K562 (cell line): ENCODE measurements around the gene GAPDH. TPM values are rescaled to one million over a fixed set of nuclear protein-coding genes. Genes with fewer than 3 reads are reported as not detected.

ENCODE experiments used
- ADNP ChIP-seq: fragments of 200-800 bp; sonication (Bioruptor generic); IDR thresholded peaks from 2 replicates; pipeline ENCODE4 v1.6.1; 2016; ENCODE audit warnings: missing genetic modification characterization, missing compliant biosample characterization
- C11orf30 ChIP-seq: fragments of 450-650 bp; IDR thresholded peaks from 2 replicates; pipeline ENCODE4 v1.6.1; 2016; ENCODE audit warnings: low read depth, mild to moderate bottlenecking
- CAMTA2 ChIP-seq: fragments of 250-450 bp; sonication (Bioruptor Pico); conservative IDR thresholded peaks from 2 replicates; pipeline ENCODE4 v1.5.1; 2022
- ELF1 ChIP-seq: fragments of 200-800 bp; sonication (Bioruptor generic); IDR thresholded peaks from 2 replicates; pipeline ENCODE4 v1.6.1; 2016; ENCODE audit warnings: missing genetic modification characterization, missing compliant biosample characterization
- ETV1 ChIP-seq: fragments of 450-650 bp; conservative IDR thresholded peaks from 2 replicates; pipeline ENCODE4 v1.6.1; 2016; ENCODE audit warnings: missing genetic modification characterization, control low read depth, low read depth, missing compliant biosample characterization
- EZH2 ChIP-seq: IDR thresholded peaks from 2 replicates; pipeline ENCODE4 v1.6.1; 2012; ENCODE audit warnings: low read depth, mild to moderate bottlenecking, inconsistent platforms, low read length, borderline replicate concordance
- GTF2A2 ChIP-seq: IDR thresholded peaks from 2 replicates; pipeline ENCODE4 v1.6.1; 2016; ENCODE audit warnings: mild to moderate bottlenecking, missing genetic modification characterization, missing compliant biosample characterization
- HLTF ChIP-seq: fragments of 450-650 bp; IDR thresholded peaks from 2 replicates; pipeline ENCODE4 v1.6.1; 2016
- KAT7 ChIP-seq: sonication (generic); formaldehyde crosslinking; IDR thresholded peaks from 2 replicates; pipeline ENCODE4 v1.8.0; 2022; ENCODE audit warnings: missing genetic modification reagents, mild to moderate bottlenecking, borderline replicate concordance
- NFYB ChIP-seq: IDR thresholded peaks from 2 replicates; pipeline ENCODE4 v1.6.1; 2011; ENCODE audit warnings: mild to moderate bottlenecking, moderate library complexity; ENCODE audit not compliant: insufficient read length; ENCODE audit errors: extremely low read depth
- RBM34 ChIP-seq: fragments of 200-400 bp; formaldehyde crosslinking; IDR thresholded peaks from 2 replicates; pipeline ENCODE4 v1.6.1; 2018; ENCODE audit warnings: low read length, borderline replicate concordance; ENCODE audit not compliant: insufficient read depth
- SRSF3 ChIP-seq: fragments of 200-400 bp; formaldehyde crosslinking; IDR thresholded peaks from 2 replicates; pipeline ENCODE4 v1.6.1; 2016; ENCODE audit warnings: mild to moderate bottlenecking, low read length, moderate library complexity; ENCODE audit not compliant: insufficient read depth
- TAF1 ChIP-seq: IDR thresholded peaks from 2 replicates; pipeline ENCODE4 v1.6.1; 2011; ENCODE audit warnings: mild to moderate bottlenecking, low read length, moderate library complexity; ENCODE audit not compliant: insufficient read depth, control insufficient read depth, severe bottlenecking; ENCODE audit errors: extremely low read depth
- ZC3H4 ChIP-seq: sonication (generic); formaldehyde crosslinking; IDR thresholded peaks from 2 replicates; pipeline ENCODE4 v1.9.0; 2021; ENCODE audit warnings: missing genetic modification reagents, borderline replicate concordance
- ZNF239 ChIP-seq: fragments of 250-450 bp; sonication (Bioruptor Pico); IDR thresholded peaks from 2 replicates; pipeline ENCODE4 v1.4.0; 2020; ENCODE audit warnings: mild to moderate bottlenecking
- polyA plus RNA-seq, 8 experiments: library from polyadenylated mRNA; depleted of rRNA in 4 of 8; stranded (reverse) in 5 of 8; unstranded in 3 of 8; fragments of >200 nt; fragmentation: Nextera tagmentation in 2 of 8; fragmentation: Illumina TruSeq in 1 of 8; extraction: Ambion mirVana in 2 of 8; extraction: Trizol in 1 of 8; gene quantifications; 2 replicates each; pipeline versions ENCODE4 v1.2.1 to v1.2.3, GENCODE V29; 2011 to 2014; ENCODE audit warnings: inconsistent platforms in 1 of 8, missing spikeins in 1 of 8
- total RNA-seq, 7 experiments: library from RNA; depleted of rRNA in 6 of 7; stranded (reverse); fragments of >200 nt in 6 of 7; fragmentation: Illumina TruSeq in 2 of 7; extraction: Trizol in 2 of 7; gene quantifications; 2 replicates each; pipeline versions ENCODE4 v1.2.1 to v1.2.3, GENCODE V29; 2011 to 2021; ENCODE audit warnings: low replicate concordance in 1 of 7
- TF ChIP-seq, protein P1 (sequence below): sonication (generic); formaldehyde crosslinking; IDR thresholded peaks from 2 replicates; pipeline ENCODE4 v1.8.0; 2022; ENCODE audit warnings: mild to moderate bottlenecking, missing genetic modification reagents
- TF ChIP-seq, protein P2 (sequence below): sonication (generic); formaldehyde crosslinking; IDR thresholded peaks from 2 replicates; pipeline ENCODE4 v1.8.1; 2023; ENCODE audit warnings: mild to moderate bottlenecking, missing genetic modification reagents
- TF ChIP-seq, protein P3 (sequence below): fragments of 250-450 bp; sonication (Bioruptor Pico); IDR thresholded peaks from 2 replicates; pipeline ENCODE4 v1.4.0; 2020; ENCODE audit warnings: borderline replicate concordance
- TF ChIP-seq, protein P4 (sequence below): fragments of 250-450 bp; sonication (Bioruptor Pico); IDR thresholded peaks from 2 replicates; pipeline ENCODE4 v1.5.0; 2021
- TF ChIP-seq, protein P5 (sequence below), 2 experiments: fragments of 150-350 bp in 1 of 2; IDR thresholded peaks; 2 replicates each; pipeline ENCODE4 v1.6.1; 2012 to 2016; ENCODE audit warnings: low read depth in 2 of 2, low read length in 2 of 2, mild to moderate bottlenecking in 1 of 2, moderate library complexity in 1 of 2

GAPDH gene
- total and polyA plus RNA-seq, 9 of the 15 experiments (the other 6 are each of a cell fraction or from before 2014, with no cell fraction given) = 2,206 to 6,793 (median 4,217) TPM

DNA sequence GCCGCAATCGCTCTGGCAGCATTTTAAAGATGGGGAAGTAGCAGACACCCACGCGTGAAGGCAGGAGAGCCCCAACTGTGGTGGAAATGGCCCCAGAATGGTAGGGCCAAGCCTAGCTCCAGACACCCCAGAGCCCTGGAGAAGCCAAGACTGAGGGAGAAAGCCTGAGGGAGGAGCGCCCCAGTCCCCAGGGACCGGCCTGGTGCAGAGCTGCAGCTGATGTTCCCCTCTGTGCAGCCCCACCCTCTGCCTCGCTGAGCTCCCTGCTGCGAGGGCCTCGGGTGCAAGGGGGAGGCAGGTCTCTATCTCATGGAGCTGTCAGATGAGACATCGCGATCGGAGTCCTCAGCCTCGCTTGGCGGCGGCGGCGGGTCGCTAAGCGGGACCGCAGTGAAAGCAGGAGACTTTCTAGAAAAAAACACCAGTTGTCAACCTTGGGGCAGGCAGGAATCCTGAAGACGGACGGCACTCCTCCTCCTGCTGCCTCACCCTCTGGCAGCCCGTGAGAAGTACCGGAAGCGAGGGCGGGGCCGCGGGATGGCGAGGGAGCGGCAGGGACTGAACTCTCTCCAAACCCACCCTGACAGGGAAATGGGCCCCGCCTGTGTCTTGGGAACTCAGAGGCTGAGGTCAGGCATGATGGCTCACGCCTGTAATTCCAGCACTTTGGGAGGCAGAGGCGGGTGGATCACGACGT, 6.0 kb downstream of the GAPDH start (continued):
- TF ChIP-seq, protein P1, sequence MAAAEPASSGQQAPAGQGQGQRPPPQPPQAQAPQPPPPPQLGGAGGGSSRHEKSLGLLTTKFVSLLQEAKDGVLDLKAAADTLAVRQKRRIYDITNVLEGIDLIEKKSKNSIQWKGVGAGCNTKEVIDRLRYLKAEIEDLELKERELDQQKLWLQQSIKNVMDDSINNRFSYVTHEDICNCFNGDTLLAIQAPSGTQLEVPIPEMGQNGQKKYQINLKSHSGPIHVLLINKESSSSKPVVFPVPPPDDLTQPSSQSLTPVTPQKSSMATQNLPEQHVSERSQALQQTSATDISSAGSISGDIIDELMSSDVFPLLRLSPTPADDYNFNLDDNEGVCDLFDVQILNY = no peak
- TF ChIP-seq ETV1 (tag) = peak; percentile 75
- TF ChIP-seq, protein P2, sequence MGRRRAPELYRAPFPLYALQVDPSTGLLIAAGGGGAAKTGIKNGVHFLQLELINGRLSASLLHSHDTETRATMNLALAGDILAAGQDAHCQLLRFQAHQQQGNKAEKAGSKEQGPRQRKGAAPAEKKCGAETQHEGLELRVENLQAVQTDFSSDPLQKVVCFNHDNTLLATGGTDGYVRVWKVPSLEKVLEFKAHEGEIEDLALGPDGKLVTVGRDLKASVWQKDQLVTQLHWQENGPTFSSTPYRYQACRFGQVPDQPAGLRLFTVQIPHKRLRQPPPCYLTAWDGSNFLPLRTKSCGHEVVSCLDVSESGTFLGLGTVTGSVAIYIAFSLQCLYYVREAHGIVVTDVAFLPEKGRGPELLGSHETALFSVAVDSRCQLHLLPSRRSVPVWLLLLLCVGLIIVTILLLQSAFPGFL (CRISPR knock-in tag) = no peak
- TF ChIP-seq ZC3H4 = no peak
- no peak for TF ChIP-seq CAMTA2 (CRISPR knock-in tag)
- no peak for TF ChIP-seq ELF1
- no peak for TF ChIP-seq HLTF
- TF ChIP-seq, protein P3, sequence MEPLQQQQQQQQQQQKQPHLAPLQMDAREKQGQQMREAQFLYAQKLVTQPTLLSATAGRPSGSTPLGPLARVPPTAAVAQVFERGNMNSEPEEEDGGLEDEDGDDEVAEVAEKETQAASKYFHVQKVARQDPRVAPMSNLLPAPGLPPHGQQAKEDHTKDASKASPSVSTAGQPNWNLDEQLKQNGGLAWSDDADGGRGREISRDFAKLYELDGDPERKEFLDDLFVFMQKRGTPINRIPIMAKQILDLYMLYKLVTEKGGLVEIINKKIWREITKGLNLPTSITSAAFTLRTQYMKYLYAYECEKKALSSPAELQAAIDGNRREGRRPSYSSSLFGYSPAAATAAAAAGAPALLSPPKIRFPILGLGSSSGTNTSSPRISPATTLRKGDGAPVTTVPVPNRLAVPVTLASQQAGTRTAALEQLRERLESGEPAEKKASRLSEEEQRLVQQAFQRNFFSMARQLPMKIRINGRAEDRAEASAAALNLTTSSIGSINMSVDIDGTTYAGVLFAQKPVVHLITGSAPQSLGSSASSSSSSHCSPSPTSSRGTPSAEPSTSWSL = no peak
- TF ChIP-seq GTF2A2 = no peak
- TF ChIP-seq TAF1 = no peak
- no peak for TF ChIP-seq SRSF3
- no peak for TF ChIP-seq ZNF239 (CRISPR knock-in tag)
- no peak for TF ChIP-seq EZH2
- no peak for TF ChIP-seq ADNP (tag)
- no peak for TF ChIP-seq RBM34
- TF ChIP-seq, protein P4, sequence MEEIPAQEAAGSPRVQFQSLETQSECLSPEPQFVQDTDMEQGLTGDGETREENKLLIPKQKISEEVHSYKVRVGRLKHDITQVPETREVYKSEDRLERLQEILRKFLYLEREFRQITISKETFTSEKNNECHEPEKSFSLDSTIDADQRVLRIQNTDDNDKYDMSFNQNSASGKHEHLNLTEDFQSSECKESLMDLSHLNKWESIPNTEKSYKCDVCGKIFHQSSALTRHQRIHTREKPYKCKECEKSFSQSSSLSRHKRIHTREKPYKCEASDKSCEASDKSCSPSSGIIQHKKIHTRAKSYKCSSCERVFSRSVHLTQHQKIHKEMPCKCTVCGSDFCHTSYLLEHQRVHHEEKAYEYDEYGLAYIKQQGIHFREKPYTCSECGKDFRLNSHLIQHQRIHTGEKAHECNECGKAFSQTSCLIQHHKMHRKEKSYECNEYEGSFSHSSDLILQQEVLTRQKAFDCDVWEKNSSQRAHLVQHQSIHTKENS (CRISPR knock-in tag) = no peak
- TF ChIP-seq C11orf30 = no peak
- no peak for TF ChIP-seq NFYB
- TF ChIP-seq KAT7 (CRISPR knock-in tag) = no peak
- TF ChIP-seq, protein P5, sequence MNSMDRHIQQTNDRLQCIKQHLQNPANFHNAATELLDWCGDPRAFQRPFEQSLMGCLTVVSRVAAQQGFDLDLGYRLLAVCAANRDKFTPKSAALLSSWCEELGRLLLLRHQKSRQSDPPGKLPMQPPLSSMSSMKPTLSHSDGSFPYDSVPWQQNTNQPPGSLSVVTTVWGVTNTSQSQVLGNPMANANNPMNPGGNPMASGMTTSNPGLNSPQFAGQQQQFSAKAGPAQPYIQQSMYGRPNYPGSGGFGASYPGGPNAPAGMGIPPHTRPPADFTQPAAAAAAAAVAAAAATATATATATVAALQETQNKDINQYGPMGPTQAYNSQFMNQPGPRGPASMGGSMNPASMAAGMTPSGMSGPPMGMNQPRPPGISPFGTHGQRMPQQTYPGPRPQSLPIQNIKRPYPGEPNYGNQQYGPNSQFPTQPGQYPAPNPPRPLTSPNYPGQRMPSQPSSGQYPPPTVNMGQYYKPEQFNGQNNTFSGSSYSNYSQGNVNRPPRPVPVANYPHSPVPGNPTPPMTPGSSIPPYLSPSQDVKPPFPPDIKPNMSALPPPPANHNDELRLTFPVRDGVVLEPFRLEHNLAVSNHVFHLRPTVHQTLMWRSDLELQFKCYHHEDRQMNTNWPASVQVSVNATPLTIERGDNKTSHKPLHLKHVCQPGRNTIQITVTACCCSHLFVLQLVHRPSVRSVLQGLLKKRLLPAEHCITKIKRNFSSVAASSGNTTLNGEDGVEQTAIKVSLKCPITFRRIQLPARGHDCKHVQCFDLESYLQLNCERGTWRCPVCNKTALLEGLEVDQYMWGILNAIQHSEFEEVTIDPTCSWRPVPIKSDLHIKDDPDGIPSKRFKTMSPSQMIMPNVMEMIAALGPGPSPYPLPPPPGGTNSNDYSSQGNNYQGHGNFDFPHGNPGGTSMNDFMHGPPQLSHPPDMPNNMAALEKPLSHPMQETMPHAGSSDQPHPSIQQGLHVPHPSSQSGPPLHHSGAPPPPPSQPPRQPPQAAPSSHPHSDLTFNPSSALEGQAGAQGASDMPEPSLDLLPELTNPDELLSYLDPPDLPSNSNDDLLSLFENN (IDR thresholded peaks at IDR 0.05; ENCODE audit: low read depth in 2 of 2, low read length in 2 of 2) = no peak
